Activated CD4-positive, alpha-beta memory T cell treated with anti-CD3 and anti-CD28 coated beads for 36 hours (primary cell): Measurements from ENCODE around the gene COX4I2. TPM values are rescaled to one million over a fixed set of nuclear protein-coding genes. Genes with fewer than 3 reads are reported as not detected.
A peak's percentile ranks its signal among the peaks of the same experiment; 100 is the strongest.

Experiments used
- CTCF ChIA-PET: fragments of 350-600 bp; sonication (Branson Sonifier 250); formaldehyde crosslinking; loops from one replicate; lab custom pipeline; 2021; ENCODE audit warnings: antibody characterized with exemption, inconsistent platforms; lab: Charles Lee
- POLR2A ChIA-PET: fragments of 350-600 bp; sonication (Branson Sonifier 250); formaldehyde crosslinking; loops from one replicate; lab custom pipeline; 2021; ENCODE audit warnings: antibody characterized with exemption; lab: Charles Lee
- DNase-seq: peaks from one replicate; pipeline ENCODE4 v3.0.0-alpha.2; 2020
- H3K27ac Mint-ChIP-seq: one replicate; pipeline ENCODE4 v1.8.0; 2021; ENCODE audit warnings: mixed read lengths
- H3K27me3 Mint-ChIP-seq: one replicate; pipeline ENCODE4 v1.8.0; 2021; ENCODE audit warnings: mixed read lengths
- H3K36me3 Mint-ChIP-seq: one replicate; pipeline ENCODE4 v1.8.0; 2021; ENCODE audit warnings: mixed read lengths
- H3K4me1 Mint-ChIP-seq: one replicate; pipeline ENCODE4 v1.8.0; 2021; ENCODE audit warnings: low read depth, mixed read lengths
- H3K4me3 Mint-ChIP-seq: one replicate; pipeline ENCODE4 v1.8.0; 2021; ENCODE audit warnings: mild to moderate bottlenecking, mixed read lengths
- H3K9me3 Mint-ChIP-seq: one replicate; pipeline ENCODE4 v1.8.0; 2021; ENCODE audit warnings: mixed read lengths
- intact Hi-C: fragments of 100-400 bp; cut with micrococcal nuclease; formaldehyde crosslinking; loops from one replicate; pipeline ENCODE4 v1.15.1; 2023
- total RNA-seq, 2 experiments: library from RNA; stranded (reverse); gene quantifications; one replicate each; pipeline ENCODE4 v1.2.3, GENCODE V29; 2021

COX4I2 gene
- total RNA-seq, 2 experiments from 2014 or later = not detected

- Mint-ChIP-seq H3K4me3 (no peak overlapping the region), H3K9me3 (no peaks in the 10 kb centered on the region), H3K36me3 (peaks cover 62% of the 10 kb centered on the region), H3K4me1 (peaks cover 67% of the 10 kb centered on the region), H3K27ac (peak overlapping the region; percentile 76), H3K27me3 (no peaks in the 10 kb centered on the region)
- intact Hi-C loops = no loop called here
- DNase-seq = no peak
- POLR2A ChIA-PET = interaction anchor here (1.5 kb wide), 1 partner anchor 47 kb away, joined by 3 read pairs; no protein-coding TSS in a partner anchor
- CTCF ChIA-PET = interaction anchor here (1.0 to 1.3 kb wide), 2 partner anchors 53 to 58 kb away, joined by 4 to 6 read pairs; no protein-coding TSS in a partner anchor
Observed at GRCh38 chr20:31670371-31671228, 32.9 kb downstream of the COX4I2 start.

GRCh38 chr20:31671324-31671723 lies 33.6 kb downstream of the COX4I2 start:
- Mint-ChIP-seq H3K4me1 (peaks cover 67% of the 10 kb centered on the region), H3K9me3 (no peaks in the 10 kb centered on the region), H3K4me3 (no peak overlapping the region), H3K36me3 (peaks cover 59% of the 10 kb centered on the region), H3K27me3 (no peaks in the 10 kb centered on the region), H3K27ac (peak overlapping the region; percentile 69)
- intact Hi-C loops = no loop called here
- POLR2A ChIA-PET = interaction anchor here (1.5 kb wide), 1 partner anchor 46 kb away, joined by 3 read pairs; no protein-coding TSS in a partner anchor
- DNase-seq = no peak
- CTCF ChIA-PET = no interaction called here

GRCh38 chr20:31673435-31673834 lies 35.7 kb downstream of the COX4I2 start:
- H3K9me3 Mint-ChIP-seq = no peaks in the 10 kb centered on the region
- no peak overlapping the region for H3K4me3 Mint-ChIP-seq
- no peaks in the 10 kb centered on the region for H3K27me3 Mint-ChIP-seq
- H3K27ac Mint-ChIP-seq = peak overlapping the region; percentile 92
- peaks cover 71% of the 10 kb centered on the region for H3K4me1 Mint-ChIP-seq
- intact Hi-C loops = no loop called here
- ChIA-PET POLR2A (interaction anchor here (0.7 to 2.7 kb wide), 2 partner anchors 12 to 49 kb away, joined by 3 to 30 read pairs; partner anchors contain the start of gene BCL2L1), CTCF (interaction anchor here (1.3 to 6.2 kb wide), 4 partner anchors 9 to 49 kb away, joined by 4 to 75 read pairs (median 22); partner anchors contain the start of gene BCL2L1)
- peaks cover 59% of the 10 kb centered on the region for H3K36me3 Mint-ChIP-seq
- DNase-seq = no peak

- no peak overlapping the region for H3K4me3 Mint-ChIP-seq
- DNase-seq = no peak
- H3K4me1 Mint-ChIP-seq = peaks cover 77% of the 10 kb centered on the region
- ChIA-PET POLR2A (interaction anchor here (0.7 to 3.7 kb wide), 5 partner anchors 11 to 49 kb away, joined by 3 to 30 read pairs (median 4); partner anchors contain the start of gene BCL2L1), CTCF (interaction anchor here (1.3 to 6.2 kb wide), 5 partner anchors 10 to 49 kb away, joined by 4 to 75 read pairs (median 32); partner anchors contain the start of gene BCL2L1)
- H3K27me3 Mint-ChIP-seq = no peaks in the 10 kb centered on the region
- no peaks in the 10 kb centered on the region for H3K9me3 Mint-ChIP-seq
- peak overlapping the region; percentile 92 for H3K27ac Mint-ChIP-seq
- intact Hi-C loops = no loop called here
- H3K36me3 Mint-ChIP-seq = peaks cover 65% of the 10 kb centered on the region
Observed at GRCh38 chr20:31673943-31674463, 36.3 kb downstream of the COX4I2 start.

- H3K4me3 Mint-ChIP-seq = peak overlapping the region; percentile 78
- no peaks in the 10 kb centered on the region for H3K9me3 Mint-ChIP-seq
- H3K27me3 Mint-ChIP-seq = no peaks in the 10 kb centered on the region
- DNase-seq = peak; percentile 86
- intact Hi-C loops = loop anchor here (1.0 kb wide), 4 partner anchors 13 to 47 kb away; partner anchors contain the start of gene BCL2L1
- H3K4me1 Mint-ChIP-seq = peaks cover 76% of the 10 kb centered on the region
- peaks cover 59% of the 10 kb centered on the region for H3K36me3 Mint-ChIP-seq
- POLR2A ChIA-PET = interaction anchor here (0.5 to 3.7 kb wide), 12 partner anchors 7 to 72 kb away, joined by 3 to 30 read pairs (median 4); partner anchors contain the start of gene BCL2L1
- CTCF ChIA-PET = interaction anchor here (1.3 to 6.2 kb wide), 10 partner anchors 9 to 62 kb away, joined by 3 to 75 read pairs (median 6); partner anchors contain the start of gene BCL2L1
- peak overlapping the region; percentile 92 for H3K27ac Mint-ChIP-seq
Observed at GRCh38 chr20:31674895-31675827, 37.4 kb downstream of the COX4I2 start.

- Mint-ChIP-seq H3K27me3 (no peaks in the 10 kb centered on the region), H3K9me3 (no peaks in the 10 kb centered on the region), H3K4me3 (peak overlapping the region; percentile 78), H3K36me3 (peaks cover 63% of the 10 kb centered on the region), H3K27ac (peak overlapping the region; percentile 92), H3K4me1 (peaks cover 84% of the 10 kb centered on the region)
- ChIA-PET CTCF (interaction anchor here (0.6 to 6.2 kb wide), 11 partner anchors 8 to 108 kb away, joined by 3 to 75 read pairs (median 5); partner anchors contain the start of gene BCL2L1), POLR2A (interaction anchor here (0.5 to 3.7 kb wide), 9 partner anchors 8 to 73 kb away, joined by 3 to 30 read pairs (median 5); partner anchors contain the start of gene BCL2L1)
- DNase-seq = peak; percentile 83
- intact Hi-C loops = loop anchor here (1.0 kb wide), 4 partner anchors 14 to 46 kb away; partner anchors contain the start of gene BCL2L1
Observed at GRCh38 chr20:31675828-31676608, 38.3 kb downstream of the COX4I2 start.

- Mint-ChIP-seq H3K4me3 (peak overlapping the region; percentile 78), H3K4me1 (peaks cover 86% of the 10 kb centered on the region), H3K9me3 (no peaks in the 10 kb centered on the region), H3K27me3 (no peaks in the 10 kb centered on the region), H3K36me3 (peaks cover 61% of the 10 kb centered on the region), H3K27ac (peak overlapping the region; percentile 92)
- ChIA-PET POLR2A (interaction anchor here (1.4 to 3.7 kb wide), 3 partner anchors 9 to 41 kb away, joined by 4 to 30 read pairs (median 5); no protein-coding TSS in a partner anchor), CTCF (interaction anchor here (0.7 to 6.2 kb wide), 9 partner anchors 11 to 109 kb away, joined by 3 to 75 read pairs (median 4); partner anchors contain the start of gene BCL2L1)
- DNase-seq = no peak
- intact Hi-C loops = no loop called here
Observed at GRCh38 chr20:31676609-31676989, 38.9 kb downstream of the COX4I2 start.

- intact Hi-C loops = no loop called here
- no peaks in the 10 kb centered on the region for H3K9me3 Mint-ChIP-seq
- peaks cover 55% of the 10 kb centered on the region for H3K36me3 Mint-ChIP-seq
- H3K4me1 Mint-ChIP-seq = peaks cover 87% of the 10 kb centered on the region
- DNase-seq = no peak
- POLR2A ChIA-PET = interaction anchor here (3.7 kb wide), 1 partner anchor 40 kb away, joined by 30 read pairs; no protein-coding TSS in a partner anchor
- CTCF ChIA-PET = interaction anchor here (1.0 to 6.2 kb wide), 4 partner anchors 40 to 65 kb away, joined by 3 to 75 read pairs (median 18); partner anchors contain the start of gene BCL2L1
- H3K27me3 Mint-ChIP-seq = no peaks in the 10 kb centered on the region
- no peak overlapping the region for H3K4me3 Mint-ChIP-seq
- peak overlapping the region; percentile 84 for H3K27ac Mint-ChIP-seq
Observed at GRCh38 chr20:31677553-31678260, 40.0 kb downstream of the COX4I2 start.

GRCh38 chr20:31678389-31679356 lies 41.0 kb downstream of the COX4I2 start:
- H3K4me1 Mint-ChIP-seq = peaks cover 88% of the 10 kb centered on the region
- H3K27me3 Mint-ChIP-seq = no peaks in the 10 kb centered on the region
- H3K36me3 Mint-ChIP-seq = peaks cover 58% of the 10 kb centered on the region
- no peak for DNase-seq
- CTCF ChIA-PET = interaction anchor here (1.0 to 6.2 kb wide), 4 partner anchors 39 to 66 kb away, joined by 3 to 75 read pairs (median 22); partner anchors contain the start of gene BCL2L1
- H3K4me3 Mint-ChIP-seq = no peak overlapping the region
- no peaks in the 10 kb centered on the region for H3K9me3 Mint-ChIP-seq
- intact Hi-C loops = no loop called here
- peak overlapping the region; percentile 84 for H3K27ac Mint-ChIP-seq
- POLR2A ChIA-PET = no interaction called here
